K562 treated with DMSO at 1 percent for 24 hours (cell line): Measurements from ENCODE around the gene OR5D18. TPM values are rescaled to one million over a fixed set of nuclear protein-coding genes. Genes with fewer than 3 reads are reported as not detected.

Experiments used
- total RNA-seq: library from RNA; unstranded; fragments of 300-600 nt; gene quantifications from 2 replicates; pipeline ENCODE4 v1.2.3, GENCODE V29; 2022; ENCODE audit warnings: low read depth; ENCODE audit not compliant: insufficient read depth

Gene OR5D18
- not detected in 2 replicates for total RNA-seq

DNA sequence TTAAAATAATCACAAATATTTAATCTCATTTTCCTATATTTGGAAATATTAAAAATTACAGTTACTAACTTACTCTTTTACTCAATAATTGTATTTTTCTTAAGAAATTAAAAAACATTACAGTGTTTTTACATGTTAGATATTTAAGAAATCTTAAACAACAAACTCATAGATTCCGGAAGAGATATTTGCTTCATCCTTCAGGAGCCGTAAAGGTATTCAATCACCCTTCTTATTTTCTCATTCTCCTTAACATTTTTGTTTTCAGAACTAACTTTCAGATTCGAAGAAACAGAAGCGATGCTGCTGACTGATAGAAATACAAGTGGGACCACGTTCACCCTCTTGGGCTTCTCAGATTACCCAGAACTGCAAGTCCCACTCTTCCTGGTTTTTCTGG lies at the start of gene OR5D18:
Gene OR5D18 (plus strand): TSS at position 301 of the 400 bp plus-strand sequence. CDS start 0 bp downstream, at position 301.

GRCh38 chr11:55773138-55773537 lies 46.3 kb upstream of the OR5D18 start, which contains the start of gene OR5D13:
OR5D13 (plus strand) TSS chr11:55773438; CDS start chr11:55773438, 0 bp downstream.

GRCh38 chr11:55795256-55795655 lies 24.2 kb upstream of the OR5D18 start, which contains the start of gene OR5D14:
OR5D14 (plus strand) TSS chr11:55795556; CDS start chr11:55795556, 0 bp downstream.

DNA sequence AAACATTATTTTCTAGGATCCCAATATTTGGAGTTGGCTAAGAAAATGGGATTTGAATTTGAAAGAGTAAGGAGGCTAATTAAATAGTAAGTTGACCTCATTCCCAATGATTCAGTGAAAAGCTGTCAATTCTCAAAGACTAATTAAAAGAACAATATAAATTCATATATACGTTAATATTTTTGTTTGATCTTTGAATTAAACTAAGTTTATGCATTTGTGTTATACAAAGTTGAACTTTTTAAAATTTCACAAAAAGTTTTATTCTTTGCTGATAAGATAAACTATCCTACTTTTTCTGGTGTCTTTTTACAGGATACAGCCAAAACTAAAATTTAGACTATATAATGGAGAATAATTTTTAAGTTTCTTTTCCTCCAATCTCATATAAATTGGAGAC lies 8.4 kb upstream of the OR5D18 start, which contains the start of gene OR5L1:
Gene OR5L1 (plus strand): TSS at position 301 of the 400 bp plus-strand sequence. CDS start 100 bp downstream, outside the sequence.

GRCh38 chr11:55826919-55827318 lies 7.5 kb downstream of the OR5D18 start, which contains the start of gene OR5L2:
OR5L2 (plus strand) TSS chr11:55827219; CDS start chr11:55827219, 0 bp downstream.

DNA sequence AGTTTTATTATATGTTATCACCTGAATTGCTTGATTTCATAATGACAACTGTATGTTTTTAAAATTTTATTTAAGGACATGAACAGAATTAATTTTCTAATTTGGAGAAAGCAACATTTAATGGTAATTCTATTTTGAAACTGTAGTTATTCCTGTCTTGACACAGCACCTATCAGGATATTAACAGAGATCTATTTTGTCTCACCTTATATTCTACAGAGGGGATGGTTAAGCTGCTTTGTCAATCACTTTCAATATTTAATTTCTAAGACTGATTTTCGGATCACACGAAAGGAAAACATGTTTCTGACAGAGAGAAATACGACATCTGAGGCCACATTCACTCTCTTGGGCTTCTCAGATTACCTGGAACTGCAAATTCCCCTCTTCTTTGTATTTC lies 19.0 kb downstream of the OR5D18 start, which contains the start of gene OR5D16:
Gene OR5D16 (plus strand): TSS at position 301 of the 400 bp plus-strand sequence. CDS start 0 bp downstream, at position 301.

Other genes with a start within 250 kb of the OR5D18 start
- gene OR4C16, start 247.5 kb upstream of the OR5D18 start, total RNA-seq: not detected in 2 replicates
- gene OR4C11, start 212.0 kb upstream of the OR5D18 start, total RNA-seq: not detected in 2 replicates
- not detected in 2 replicates for gene OR4P4, start 184.5 kb upstream of the OR5D18 start, total RNA-seq
- not detected in 2 replicates for gene OR4S2, start 171.3 kb upstream of the OR5D18 start, total RNA-seq
- not detected in 2 replicates for gene OR4C6, start 157.4 kb upstream of the OR5D18 start, total RNA-seq
- not detected in 2 replicates for gene OR5D13, start 46.2 kb upstream of the OR5D18 start, total RNA-seq
- gene OR5D14, start 24.1 kb upstream of the OR5D18 start, total RNA-seq: not detected in 2 replicates
- gene OR5L1, start 8.3 kb upstream of the OR5D18 start, total RNA-seq: not detected in 2 replicates
- gene OR5L2, start 7.6 kb downstream of the OR5D18 start, total RNA-seq: not detected in 2 replicates
- gene OR5D16, start 19.1 kb downstream of the OR5D18 start, total RNA-seq: not detected in 2 replicates
- gene TRIM51, start 63.7 kb downstream of the OR5D18 start, total RNA-seq: not detected in 2 replicates
- gene OR5W2, start 95.0 kb downstream of the OR5D18 start, total RNA-seq: not detected in 2 replicates
- gene OR5I1, start 116.8 kb downstream of the OR5D18 start, total RNA-seq: not detected in 2 replicates
- not detected in 2 replicates for gene OR10AG1, start 150.3 kb downstream of the OR5D18 start, total RNA-seq
- not detected in 2 replicates for gene OR5F1, start 175.0 kb downstream of the OR5D18 start, total RNA-seq
- gene OR5AS1, start 208.0 kb downstream of the OR5D18 start, total RNA-seq: not detected in 2 replicates